ENCODE data around the gene SYP. TPM values are rescaled to one million over a fixed set of nuclear protein-coding genes. Genes with fewer than 3 reads are reported as not detected.

SYP gene
- total and polyA plus RNA-seq, 9 of the 15 experiments (the other 6 are each of a cell fraction or from before 2014, with no cell fraction given), result 0.48 to 5.1 (median 2.6) TPM

DNA sequence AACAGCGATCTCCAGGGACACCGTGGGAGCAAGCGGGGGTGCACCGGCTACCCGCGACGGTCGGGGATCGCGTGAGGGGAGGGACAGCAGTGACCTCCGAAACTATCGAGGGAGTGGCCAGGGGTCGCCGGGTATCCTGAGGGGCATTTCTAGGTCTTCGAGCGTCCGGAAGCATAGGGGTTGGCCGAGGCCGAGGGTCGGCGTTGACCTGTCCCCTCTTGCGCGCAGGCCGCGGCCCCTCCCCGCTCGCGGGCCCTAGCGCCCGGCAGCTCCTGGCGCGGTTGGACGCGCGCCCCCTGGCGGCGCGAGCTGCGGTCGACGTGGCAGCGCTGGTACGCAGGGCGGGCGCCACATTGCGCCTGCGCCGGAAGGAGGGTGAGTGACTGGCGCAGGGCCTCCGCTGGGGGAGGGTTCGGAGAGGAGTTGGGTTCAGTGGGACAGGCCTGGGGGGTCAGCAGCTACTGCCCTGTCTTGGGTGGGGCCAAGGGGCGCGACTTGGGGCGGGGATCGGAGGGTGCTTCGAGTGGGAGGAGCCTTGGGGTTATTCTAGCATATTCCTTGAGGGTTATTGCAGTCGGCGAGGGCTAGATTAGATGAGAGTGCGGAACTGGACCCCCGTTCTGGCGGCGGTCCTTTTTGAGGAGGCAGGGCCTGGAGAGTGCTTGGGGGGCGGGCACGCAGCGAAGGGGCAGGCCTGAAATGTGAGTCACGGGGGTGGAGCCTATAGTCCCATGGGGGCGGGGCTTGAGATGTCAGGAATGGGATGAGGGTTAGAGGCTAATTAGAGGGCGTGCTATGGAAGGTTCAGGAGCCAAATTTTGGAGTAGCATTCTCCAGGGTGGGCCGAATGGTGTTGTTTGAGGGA lies 36.2 kb downstream of the SYP start (continued):
- TF ChIP-seq, protein P1, sequence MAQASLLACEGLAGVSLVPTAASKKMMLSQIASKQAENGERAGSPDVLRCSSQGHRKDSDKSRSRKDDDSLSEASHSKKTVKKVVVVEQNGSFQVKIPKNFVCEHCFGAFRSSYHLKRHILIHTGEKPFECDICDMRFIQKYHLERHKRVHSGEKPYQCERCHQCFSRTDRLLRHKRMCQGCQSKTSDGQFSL (CRISPR knock-in tag; IDR thresholded peaks at IDR 0.05), result no peak
- TF ChIP-seq, protein P1 (tag; IDR thresholded peaks at IDR 0.05), result 0 out of 4 replicates have a peak, but pooled peaks of 1 of the 2 experiments have one; percentile 25
- TF ChIP-seq, protein P2, sequence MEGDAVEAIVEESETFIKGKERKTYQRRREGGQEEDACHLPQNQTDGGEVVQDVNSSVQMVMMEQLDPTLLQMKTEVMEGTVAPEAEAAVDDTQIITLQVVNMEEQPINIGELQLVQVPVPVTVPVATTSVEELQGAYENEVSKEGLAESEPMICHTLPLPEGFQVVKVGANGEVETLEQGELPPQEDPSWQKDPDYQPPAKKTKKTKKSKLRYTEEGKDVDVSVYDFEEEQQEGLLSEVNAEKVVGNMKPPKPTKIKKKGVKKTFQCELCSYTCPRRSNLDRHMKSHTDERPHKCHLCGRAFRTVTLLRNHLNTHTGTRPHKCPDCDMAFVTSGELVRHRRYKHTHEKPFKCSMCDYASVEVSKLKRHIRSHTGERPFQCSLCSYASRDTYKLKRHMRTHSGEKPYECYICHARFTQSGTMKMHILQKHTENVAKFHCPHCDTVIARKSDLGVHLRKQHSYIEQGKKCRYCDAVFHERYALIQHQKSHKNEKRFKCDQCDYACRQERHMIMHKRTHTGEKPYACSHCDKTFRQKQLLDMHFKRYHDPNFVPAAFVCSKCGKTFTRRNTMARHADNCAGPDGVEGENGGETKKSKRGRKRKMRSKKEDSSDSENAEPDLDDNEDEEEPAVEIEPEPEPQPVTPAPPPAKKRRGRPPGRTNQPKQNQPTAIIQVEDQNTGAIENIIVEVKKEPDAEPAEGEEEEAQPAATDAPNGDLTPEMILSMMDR (IDR thresholded peaks at IDR 0.05 in 2 of 3, conservative IDR thresholded peaks at IDR 0.05 in 1 of 3; ENCODE audit: insufficient read depth in 2 of 3, low read depth in 1 of 3, low read length in 3 of 3), result peak; percentile 47 to 77 (median 60)
- TF ChIP-seq FOXK2 (conservative IDR thresholded peaks at IDR 0.05 in 1 of 2, IDR thresholded peaks at IDR 0.05 in 1 of 2; ENCODE audit: low read depth in 2 of 2) (peak in 1 of 2 experiments; percentile 96; a peak in 2 of 4 replicates), GATAD2B (IDR thresholded peaks at IDR 0.05; ENCODE audit: borderline replicate concordance) (0 out of 2 replicates have a peak, but pooled peaks have one; percentile 57), ZNF384 (IDR thresholded peaks at IDR 0.05; ENCODE audit: low read depth, low read length) (no peak), PHF8 (IDR thresholded peaks at IDR 0.05; ENCODE audit: borderline replicate concordance, low read length) (peak; percentile 42; the same call in 1 of the 2 replicates), DIDO1 (tag; IDR thresholded peaks at IDR 0.05; ENCODE audit: low read depth) (no peak), MTA2 (IDR thresholded peaks at IDR 0.05; ENCODE audit: low read depth) (no peak), POLR2A (conservative IDR thresholded peaks at IDR 0.05) (peak; percentile 22; the same call in 1 of the 2 replicates), ZBTB7A (IDR thresholded peaks at IDR 0.05; ENCODE audit: borderline replicate concordance, control insufficient read depth, low read depth, low read length) (peak; percentile 71; the same call in 1 of the 2 replicates), ZNF830 (CRISPR knock-in tag; IDR thresholded peaks at IDR 0.05) (no peak), TCF7L2 (IDR thresholded peaks at IDR 0.05; ENCODE audit: low read depth, low read length) (peak; percentile 67), TBP (optimal IDR thresholded peaks at IDR 0.05; ENCODE audit: low read depth, low read length) (peak; percentile 28)
- TF ChIP-seq, protein P3, sequence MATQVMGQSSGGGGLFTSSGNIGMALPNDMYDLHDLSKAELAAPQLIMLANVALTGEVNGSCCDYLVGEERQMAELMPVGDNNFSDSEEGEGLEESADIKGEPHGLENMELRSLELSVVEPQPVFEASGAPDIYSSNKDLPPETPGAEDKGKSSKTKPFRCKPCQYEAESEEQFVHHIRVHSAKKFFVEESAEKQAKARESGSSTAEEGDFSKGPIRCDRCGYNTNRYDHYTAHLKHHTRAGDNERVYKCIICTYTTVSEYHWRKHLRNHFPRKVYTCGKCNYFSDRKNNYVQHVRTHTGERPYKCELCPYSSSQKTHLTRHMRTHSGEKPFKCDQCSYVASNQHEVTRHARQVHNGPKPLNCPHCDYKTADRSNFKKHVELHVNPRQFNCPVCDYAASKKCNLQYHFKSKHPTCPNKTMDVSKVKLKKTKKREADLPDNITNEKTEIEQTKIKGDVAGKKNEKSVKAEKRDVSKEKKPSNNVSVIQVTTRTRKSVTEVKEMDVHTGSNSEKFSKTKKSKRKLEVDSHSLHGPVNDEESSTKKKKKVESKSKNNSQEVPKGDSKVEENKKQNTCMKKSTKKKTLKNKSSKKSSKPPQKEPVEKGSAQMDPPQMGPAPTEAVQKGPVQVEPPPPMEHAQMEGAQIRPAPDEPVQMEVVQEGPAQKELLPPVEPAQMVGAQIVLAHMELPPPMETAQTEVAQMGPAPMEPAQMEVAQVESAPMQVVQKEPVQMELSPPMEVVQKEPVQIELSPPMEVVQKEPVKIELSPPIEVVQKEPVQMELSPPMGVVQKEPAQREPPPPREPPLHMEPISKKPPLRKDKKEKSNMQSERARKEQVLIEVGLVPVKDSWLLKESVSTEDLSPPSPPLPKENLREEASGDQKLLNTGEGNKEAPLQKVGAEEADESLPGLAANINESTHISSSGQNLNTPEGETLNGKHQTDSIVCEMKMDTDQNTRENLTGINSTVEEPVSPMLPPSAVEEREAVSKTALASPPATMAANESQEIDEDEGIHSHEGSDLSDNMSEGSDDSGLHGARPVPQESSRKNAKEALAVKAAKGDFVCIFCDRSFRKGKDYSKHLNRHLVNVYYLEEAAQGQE (IDR thresholded peaks at IDR 0.05; ENCODE audit: borderline replicate concordance), result peak; percentile 32; the same call in 1 of the 2 replicates
- TF ChIP-seq, protein P3 (CRISPR knock-in tag; IDR thresholded peaks at IDR 0.05; ENCODE audit: low read depth), result 0 out of 2 replicates have a peak, but pooled peaks have one; percentile 38
